ENCODE data around the gene SPRYD3. TPM values are rescaled to one million over a fixed set of nuclear protein-coding genes. Genes with fewer than 3 reads are reported as not detected.

Gene SPRYD3
- total and polyA plus RNA-seq, 2 experiments from 2014 or later: 4.3 to 5.4 TPM

- TF ChIP-seq ZNF462 (CRISPR knock-in tag; IDR thresholded peaks at IDR 0.05) (no peak), EZH2 (IDR thresholded peaks at IDR 0.05; ENCODE audit: low read depth, unreplicated experiment) (no peak), JUNB (IDR thresholded peaks at IDR 0.05; ENCODE audit: unreplicated experiment) (no peak)
Observed at GRCh38 chr12:53122961-53123468, 43.8 kb upstream of the SPRYD3 start (continued).

GRCh38 chr12:53120685-53121525 lies 41.7 kb upstream of the SPRYD3 start:
- H3K4me1 ChIP-seq (ENCODE audit: insufficient read depth): no peaks in the 10 kb centered on the region
- H3K79me2 ChIP-seq (replicated peaks; ENCODE audit: insufficient read depth): no peaks in the 10 kb centered on the region
- Mint-ChIP-seq H3K9me3 (peaks cover 4% of the 10 kb centered on the region; the same call in 2 of the 3 replicates), H3K4me1 (no peaks in the 10 kb centered on the region), H3K27ac (no peak overlapping the region), H3K4me3 (no peak overlapping the region), H3K36me3 (ENCODE audit: low read depth) (no peaks in the 10 kb centered on the region; the same call in 2 of the 3 replicates), H3K27me3 (ENCODE audit: insufficient read depth, low read depth, poor library complexity) (peaks cover 17% of the 10 kb centered on the region)
- H3F3A ChIP-seq (replicated peaks; ENCODE audit: low read depth): 0 out of 2 replicates have a peak, but pooled peaks cover 2% of the 10 kb centered on the region
- H3K27me3 ChIP-seq (ENCODE audit: insufficient read depth): no peaks in the 10 kb centered on the region
- no peaks in the 10 kb centered on the region for H3K36me3 ChIP-seq (ENCODE audit: insufficient read depth)
- H3K4me2 ChIP-seq: no peak overlapping the region
- H2AFZ ChIP-seq: no peak overlapping the region
- DNase-seq (ENCODE audit: low spot score) (no peak), ATAC-seq (no peak)
- no peak overlapping the region for H3K4me3 ChIP-seq
- no peaks in the 10 kb centered on the region for H4K20me1 ChIP-seq (replicated peaks; ENCODE audit: insufficient read depth)
- no peak overlapping the region for H3K27ac ChIP-seq (ENCODE audit: low read depth)
- peaks cover 3% of the 10 kb centered on the region; the same call in 1 of the 2 replicates for H3K9me2 ChIP-seq (ENCODE audit: insufficient read depth)
- TF ChIP-seq ZNF462 (CRISPR knock-in tag; IDR thresholded peaks at IDR 0.05): no peak
- no peak for TF ChIP-seq STAT1 (IDR thresholded peaks at IDR 0.05; ENCODE audit: unreplicated experiment)
- TF ChIP-seq JUNB (IDR thresholded peaks at IDR 0.05; ENCODE audit: unreplicated experiment): no peak
- TF ChIP-seq POLR2AphosphoS5 (IDR thresholded peaks at IDR 0.05; ENCODE audit: low read depth): no peak
- no peak for TF ChIP-seq EZH2 (IDR thresholded peaks at IDR 0.05; ENCODE audit: low read depth, unreplicated experiment)
- TF ChIP-seq EZH2phosphoT487 (IDR thresholded peaks at IDR 0.05; ENCODE audit: unreplicated experiment): no peak
- TF ChIP-seq ZNF114 (CRISPR knock-in tag; IDR thresholded peaks at IDR 0.05): no peak

Measured in GM23338 (cell line).